ENCODE data around the gene ARHGAP15. TPM values are rescaled to one million over a fixed set of nuclear protein-coding genes. Genes with fewer than 3 reads are reported as not detected.

ARHGAP15 gene
- total and polyA plus RNA-seq, 2 experiments from 2014 or later: 0.26 TPM; not detected in 1

DNA sequence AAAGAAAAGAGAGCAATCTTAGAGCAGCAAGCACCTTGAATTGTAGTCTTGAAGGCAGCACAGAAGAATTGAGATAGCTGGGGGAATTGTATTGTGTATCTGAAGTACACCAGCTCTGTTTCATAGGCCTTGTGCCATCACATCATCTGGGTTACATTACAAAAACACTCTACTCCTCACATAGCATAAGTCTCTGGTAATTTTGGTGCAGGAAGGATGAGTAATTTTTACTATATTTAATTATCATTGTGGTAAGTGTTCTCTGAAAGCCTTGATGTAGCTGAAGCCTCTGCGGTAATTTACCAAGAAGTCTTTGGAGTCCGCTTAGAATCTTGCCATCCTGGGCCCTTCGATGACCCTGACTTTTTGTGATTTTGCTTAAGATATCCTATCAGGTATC is 291.1 kb downstream of the ARHGAP15 start:
- Histone ChIP-seq H3K4me1 (ENCODE audit: insufficient read depth) (no peaks in the 10 kb centered on the region; the same call in 1 of the 2 replicates), H3K79me2 (replicated peaks; ENCODE audit: insufficient read depth) (no peaks in the 10 kb centered on the region), H3K27ac (ENCODE audit: low read depth) (no peak overlapping the region), H3K4me2 (no peak overlapping the region), H3K36me3 (ENCODE audit: insufficient read depth) (no peaks in the 10 kb centered on the region), H3F3A (replicated peaks; ENCODE audit: low read depth) (no peaks in the 10 kb centered on the region), H3K4me3 (no peak overlapping the region), H4K20me1 (replicated peaks; ENCODE audit: insufficient read depth) (no peaks in the 10 kb centered on the region), H3K9me2 (ENCODE audit: insufficient read depth) (no peaks in the 10 kb centered on the region), H2AFZ (no peak overlapping the region), H3K27me3 (ENCODE audit: insufficient read depth) (no peaks in the 10 kb centered on the region)
- H3K27ac Mint-ChIP-seq: no peak overlapping the region
- TF ChIP-seq, protein P1, sequence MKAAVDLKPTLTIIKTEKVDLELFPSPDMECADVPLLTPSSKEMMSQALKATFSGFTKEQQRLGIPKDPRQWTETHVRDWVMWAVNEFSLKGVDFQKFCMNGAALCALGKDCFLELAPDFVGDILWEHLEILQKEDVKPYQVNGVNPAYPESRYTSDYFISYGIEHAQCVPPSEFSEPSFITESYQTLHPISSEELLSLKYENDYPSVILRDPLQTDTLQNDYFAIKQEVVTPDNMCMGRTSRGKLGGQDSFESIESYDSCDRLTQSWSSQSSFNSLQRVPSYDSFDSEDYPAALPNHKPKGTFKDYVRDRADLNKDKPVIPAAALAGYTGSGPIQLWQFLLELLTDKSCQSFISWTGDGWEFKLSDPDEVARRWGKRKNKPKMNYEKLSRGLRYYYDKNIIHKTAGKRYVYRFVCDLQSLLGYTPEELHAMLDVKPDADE (IDR thresholded peaks at IDR 0.05): no peak
- TF ChIP-seq REST (IDR thresholded peaks at IDR 0.05; ENCODE audit: unreplicated experiment) (no peak), ZNF331 (CRISPR knock-in tag; IDR thresholded peaks at IDR 0.05; ENCODE audit: low read depth) (no peak), ZNF114 (CRISPR knock-in tag; IDR thresholded peaks at IDR 0.05) (no peak), NANOG (IDR thresholded peaks at IDR 0.05; ENCODE audit: borderline replicate concordance) (no peak), STAT1 (IDR thresholded peaks at IDR 0.05; ENCODE audit: unreplicated experiment) (no peak), ZNF462 (CRISPR knock-in tag; IDR thresholded peaks at IDR 0.05) (no peak), POLR2AphosphoS5 (IDR thresholded peaks at IDR 0.05; ENCODE audit: low read depth) (no peak), EZH2phosphoT487 (IDR thresholded peaks at IDR 0.05; ENCODE audit: unreplicated experiment) (no peak), EZH2 (IDR thresholded peaks at IDR 0.05; ENCODE audit: low read depth, unreplicated experiment) (no peak), CREB1 (CRISPR knock-in tag; IDR thresholded peaks at IDR 0.05; ENCODE audit: low read depth) (no peak), JUNB (IDR thresholded peaks at IDR 0.05; ENCODE audit: unreplicated experiment) (no peak)
- TF ChIP-seq, protein P2, sequence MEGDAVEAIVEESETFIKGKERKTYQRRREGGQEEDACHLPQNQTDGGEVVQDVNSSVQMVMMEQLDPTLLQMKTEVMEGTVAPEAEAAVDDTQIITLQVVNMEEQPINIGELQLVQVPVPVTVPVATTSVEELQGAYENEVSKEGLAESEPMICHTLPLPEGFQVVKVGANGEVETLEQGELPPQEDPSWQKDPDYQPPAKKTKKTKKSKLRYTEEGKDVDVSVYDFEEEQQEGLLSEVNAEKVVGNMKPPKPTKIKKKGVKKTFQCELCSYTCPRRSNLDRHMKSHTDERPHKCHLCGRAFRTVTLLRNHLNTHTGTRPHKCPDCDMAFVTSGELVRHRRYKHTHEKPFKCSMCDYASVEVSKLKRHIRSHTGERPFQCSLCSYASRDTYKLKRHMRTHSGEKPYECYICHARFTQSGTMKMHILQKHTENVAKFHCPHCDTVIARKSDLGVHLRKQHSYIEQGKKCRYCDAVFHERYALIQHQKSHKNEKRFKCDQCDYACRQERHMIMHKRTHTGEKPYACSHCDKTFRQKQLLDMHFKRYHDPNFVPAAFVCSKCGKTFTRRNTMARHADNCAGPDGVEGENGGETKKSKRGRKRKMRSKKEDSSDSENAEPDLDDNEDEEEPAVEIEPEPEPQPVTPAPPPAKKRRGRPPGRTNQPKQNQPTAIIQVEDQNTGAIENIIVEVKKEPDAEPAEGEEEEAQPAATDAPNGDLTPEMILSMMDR (conservative IDR thresholded peaks at IDR 0.05; ENCODE audit: low read depth in 2 of 2): no peak
- no peak overlapping the region for H3K4me3 Mint-ChIP-seq
- H3K36me3 Mint-ChIP-seq (ENCODE audit: low read depth): no peaks in the 10 kb centered on the region
- no peaks in the 10 kb centered on the region for H3K4me1 Mint-ChIP-seq
- DNase-seq (ENCODE audit: low spot score) (no peak), ATAC-seq (no peak)
- H3K27me3 Mint-ChIP-seq (ENCODE audit: insufficient read depth, low read depth, poor library complexity): no peaks in the 10 kb centered on the region
- H3K9me3 Mint-ChIP-seq: no peaks in the 10 kb centered on the region

Measured in GM23338 (cell line).